Neural progenitor cell (in vitro differentiated cells): ENCODE results near the gene SSR3.

Experiments used
- CTCF ChIP-seq: fragments of 200-600 bp; sonication (generic); IDR thresholded peaks from 2 replicates; pipeline ENCODE4 v1.5.1; 2017; ENCODE audit warnings: antibody characterized with exemption, mild to moderate bottlenecking
- EZH2 ChIP-seq: fragments of 200-600 bp; sonication (generic); IDR thresholded peaks from 2 replicates; pipeline ENCODE4 v1.6.1; 2017; ENCODE audit warnings: antibody characterized with exemption, mild to moderate bottlenecking, moderate library complexity

GRCh38 chr3:156581033-156581432, 26.1 kb upstream of the SSR3 start:
- TF ChIP-seq CTCF (no peak), EZH2 (no peak)
